COR-L47 (cell line): Measurements from ENCODE around the gene SPON1.
"Not testable (repeated sequence)": the region's sequence is repeated elsewhere in the genome, so short reads cannot be mapped to it uniquely, and the experiment has no call there.

Source experiments
- DNase-seq: peaks from one replicate; lab custom pipeline; 2025; lab: John Stamatoyannopoulos, UW

The SPON1 gene

GRCh38 chr11:14082338-14082737, 119.8 kb downstream of the SPON1 start:
- no peak for DNase-seq

DNA sequence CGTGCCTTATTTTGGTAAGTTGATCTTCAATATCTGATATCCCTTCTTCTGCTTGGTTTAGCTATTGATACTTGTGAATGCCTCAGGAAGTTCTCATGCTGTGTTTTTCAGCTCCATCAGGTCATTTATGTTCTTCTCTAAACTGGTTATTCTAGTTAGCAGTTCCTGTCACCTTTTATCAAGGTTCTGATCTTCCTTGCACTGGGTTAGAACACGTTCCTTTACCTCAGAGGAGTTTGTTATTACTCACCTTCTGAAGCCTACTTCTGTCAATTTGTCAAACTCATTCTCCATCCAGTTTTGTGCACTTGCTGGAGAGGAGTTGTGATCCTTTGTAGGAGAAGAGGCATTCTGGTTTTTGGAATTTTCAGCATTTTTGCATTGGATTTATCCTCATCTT, 126.3 kb downstream of the SPON1 start:
- DNase-seq: not testable (repeated sequence)

- DNase-seq: no peak
Measured at GRCh38 chr11:14089690-14090462, 127.4 kb downstream of the SPON1 start.

GRCh38 chr11:14090631-14091030, 128.1 kb downstream of the SPON1 start:
- not testable (repeated sequence) for DNase-seq

DNA sequence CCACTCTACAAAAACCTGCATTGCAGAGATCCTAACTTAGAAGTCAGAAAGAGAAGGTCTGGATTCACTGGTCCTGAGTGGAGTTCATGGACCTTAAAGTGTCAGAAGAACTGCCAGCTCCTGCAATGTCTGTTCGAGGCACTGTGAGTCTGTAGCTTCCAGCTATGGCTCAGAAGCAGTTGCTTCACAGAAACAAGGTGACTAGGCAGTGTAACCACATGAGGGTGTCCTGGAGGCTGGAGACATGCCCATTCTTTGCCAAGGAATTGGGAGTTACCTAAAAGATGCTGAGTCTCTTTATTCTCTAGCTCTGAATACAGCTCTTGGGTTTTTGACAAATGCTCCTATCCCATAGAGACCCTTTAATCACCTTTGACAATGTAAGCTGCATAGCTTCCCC, 130.5 kb downstream of the SPON1 start:
- DNase-seq: no peak

DNA sequence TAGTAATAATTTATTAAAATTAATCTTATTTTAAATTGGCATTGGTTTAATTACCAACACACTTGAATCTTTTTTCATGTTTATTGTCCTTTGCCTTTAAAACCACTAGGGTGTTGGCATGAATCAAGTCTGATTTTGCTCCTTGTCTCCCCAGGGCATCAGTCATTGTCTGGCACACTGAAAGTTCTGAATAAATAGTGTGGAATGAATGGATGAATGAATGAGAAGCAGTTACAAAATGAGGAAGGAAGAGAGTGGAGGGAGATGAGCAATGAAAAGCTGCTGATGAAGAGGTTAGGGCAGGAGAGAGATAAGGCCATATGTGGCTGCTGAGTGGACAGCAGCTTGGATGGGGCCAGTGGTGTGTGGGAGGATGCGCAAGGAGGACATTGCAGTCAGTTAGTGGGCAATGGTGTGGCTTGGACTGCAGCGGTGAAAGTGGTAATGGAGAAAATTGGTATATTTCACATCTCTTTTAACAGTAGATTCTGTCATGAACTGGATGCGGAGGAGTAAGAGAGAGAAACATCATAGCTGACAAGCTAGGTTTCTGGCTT, 132.0 kb downstream of the SPON1 start:
- DNase-seq: no peak

GRCh38 chr11:14095882-14096281, 133.4 kb downstream of the SPON1 start:
- DNase-seq: no peak

DNA sequence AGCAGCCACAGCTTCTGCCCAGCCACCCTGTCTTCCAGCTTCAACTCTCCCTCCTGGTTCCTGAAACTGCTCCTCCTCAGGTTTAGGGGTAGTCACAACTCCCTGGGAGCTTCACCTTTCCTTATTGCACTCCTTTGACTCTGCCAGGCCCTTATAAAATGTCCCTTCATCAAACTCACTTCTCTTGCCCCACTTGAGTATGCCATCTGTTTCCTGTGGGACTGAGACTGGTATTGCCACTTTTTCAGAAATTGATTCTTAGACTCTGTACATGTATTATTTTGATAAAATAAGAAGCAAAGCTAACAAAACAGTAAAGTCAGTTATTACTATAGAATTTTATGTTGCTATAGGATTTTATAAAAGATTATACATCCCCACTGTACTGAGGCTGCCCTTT, 134.1 kb downstream of the SPON1 start:
- DNase-seq: no peak

DNA sequence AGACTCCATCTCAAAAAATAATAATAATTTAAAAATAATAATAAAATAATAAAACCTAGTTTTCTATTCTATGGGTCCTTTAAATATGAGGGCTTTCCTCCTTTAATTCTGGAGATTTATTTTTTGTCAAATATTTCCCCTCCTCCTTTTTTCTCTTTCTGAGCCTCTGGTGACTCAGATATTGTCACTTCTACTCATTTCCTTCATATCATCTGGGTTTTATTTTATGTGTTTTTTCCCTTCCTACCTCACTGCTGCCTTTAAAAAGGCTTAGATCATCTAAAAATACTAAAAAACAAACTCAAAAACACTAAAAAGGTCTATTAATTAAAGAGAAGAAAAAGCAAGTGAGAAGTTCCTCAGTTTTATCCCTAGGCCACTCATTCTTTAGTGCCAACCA, 138.9 kb downstream of the SPON1 start:
- no peak for DNase-seq

DNA sequence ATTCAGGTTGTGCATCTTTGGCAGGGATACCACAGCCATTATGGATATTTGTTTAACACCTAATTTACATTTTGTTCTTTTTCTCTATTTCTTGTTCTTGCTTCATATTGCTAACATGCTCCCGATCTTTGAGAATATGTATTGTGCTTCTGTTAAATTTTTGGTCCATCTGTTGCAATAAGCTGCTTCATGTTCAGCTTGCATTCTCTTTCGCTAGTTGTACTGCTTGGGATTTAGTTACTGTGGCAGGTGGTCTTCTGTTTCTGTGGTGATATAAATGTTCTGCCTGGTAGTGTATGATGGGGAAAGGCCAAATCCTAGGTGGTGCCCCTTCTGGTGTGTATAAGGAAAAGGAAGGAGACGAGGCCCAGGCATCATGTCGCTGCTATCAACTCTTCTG, 140.2 kb downstream of the SPON1 start:
- DNase-seq: no peak

- no peak for DNase-seq
Measured at GRCh38 chr11:14105446-14105845, 142.9 kb downstream of the SPON1 start.

DNA sequence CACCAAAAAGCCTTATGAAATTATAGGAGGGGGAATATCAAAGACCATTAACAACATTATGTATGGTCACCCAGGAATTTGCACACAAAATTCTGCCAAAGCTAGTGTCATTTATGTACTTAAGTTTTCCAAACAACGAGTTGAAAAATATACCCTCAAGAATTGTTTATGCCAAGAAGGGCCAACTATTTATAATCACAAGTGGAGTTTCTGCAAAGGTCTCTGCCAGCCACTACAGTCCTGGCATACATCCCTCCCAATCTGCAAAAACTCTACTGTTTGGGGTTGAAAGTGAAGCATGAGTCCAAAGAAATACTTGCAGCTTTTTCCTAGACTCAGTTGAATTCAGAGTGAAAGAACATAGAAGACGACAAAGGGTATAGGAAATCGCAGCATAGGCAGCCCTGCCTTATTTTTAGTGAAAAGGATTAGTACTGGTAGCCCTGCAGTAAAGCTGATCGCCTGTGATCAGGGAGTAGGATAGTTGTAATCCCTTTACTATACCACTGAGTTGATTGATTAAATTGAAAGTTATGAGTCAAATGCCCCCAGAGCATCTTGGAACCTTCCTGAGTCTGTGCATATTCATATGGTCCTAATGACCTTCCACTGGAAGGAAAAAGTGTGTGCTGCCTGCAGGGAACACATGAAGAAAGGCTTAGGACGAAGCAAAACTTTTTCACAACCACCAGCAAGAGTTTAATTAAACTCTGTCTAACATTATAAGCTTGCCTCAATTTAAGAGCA, 144.0 kb downstream of the SPON1 start:
- no peak for DNase-seq

GRCh38 chr11:14107050-14107430, 144.5 kb downstream of the SPON1 start:
- DNase-seq: no peak

DNA sequence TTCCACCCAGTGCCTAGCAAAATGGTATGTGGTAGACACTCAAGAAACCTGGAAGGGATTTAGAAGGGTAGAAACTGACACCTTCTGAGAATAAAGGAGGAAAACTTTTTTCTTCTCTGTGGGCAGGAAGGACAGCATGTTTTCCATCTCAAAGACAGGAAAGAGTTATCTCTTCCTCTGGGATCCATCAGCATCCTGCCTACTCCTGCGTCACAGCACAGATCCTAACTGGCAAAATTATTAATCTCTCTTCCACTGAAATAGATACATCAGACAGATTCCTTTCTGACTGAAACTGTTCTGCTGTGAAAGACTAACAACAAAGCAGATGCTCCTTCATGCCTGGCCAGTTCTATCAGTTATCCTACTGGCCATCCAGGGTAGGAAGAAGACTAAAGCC, 147.2 kb downstream of the SPON1 start:
- DNase-seq: no peak

GRCh38 chr11:14110629-14111028, 148.1 kb downstream of the SPON1 start:
- no peak for DNase-seq

GRCh38 chr11:14111496-14111895, 149.0 kb downstream of the SPON1 start:
- DNase-seq: no peak

DNA sequence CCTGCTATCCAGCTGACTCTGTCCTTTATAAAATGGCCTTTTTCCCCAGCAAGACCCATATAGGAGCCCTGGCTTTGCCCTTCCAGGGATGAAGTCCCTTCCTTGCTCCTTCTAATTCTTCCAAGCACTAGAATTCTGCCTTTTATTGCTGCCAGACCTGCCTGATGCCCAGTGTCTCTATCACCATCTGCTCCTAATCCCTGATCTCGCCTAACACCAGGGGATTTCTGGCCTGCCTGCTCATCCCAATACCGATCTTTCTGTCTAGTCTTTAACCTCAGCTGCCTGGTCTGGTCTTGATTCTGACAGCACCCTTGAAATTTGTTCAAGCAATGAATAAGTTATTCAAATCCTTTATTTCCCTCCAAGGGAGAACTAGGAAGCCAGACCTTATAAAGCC, 150.2 kb downstream of the SPON1 start:
- DNase-seq: no peak

DNA sequence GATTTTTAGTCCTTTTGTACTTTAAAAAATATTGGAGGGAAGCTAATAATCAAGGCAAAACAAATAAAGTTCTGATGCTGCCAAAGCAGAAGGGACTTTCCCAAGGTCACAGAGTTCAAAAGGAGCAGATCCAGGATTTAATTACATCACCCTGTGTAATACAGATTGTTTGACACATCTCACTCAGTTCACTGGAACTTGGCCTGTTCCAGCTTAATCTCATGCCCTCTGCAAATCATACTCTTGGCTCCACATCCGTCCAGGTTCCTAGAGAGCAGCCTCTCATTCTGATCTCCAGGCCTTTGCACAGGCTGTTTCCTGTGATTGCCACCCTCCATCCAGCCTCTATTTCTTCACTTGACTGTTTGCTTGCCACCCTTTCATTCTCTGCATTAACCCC, 151.7 kb downstream of the SPON1 start:
- DNase-seq: no peak

DNA sequence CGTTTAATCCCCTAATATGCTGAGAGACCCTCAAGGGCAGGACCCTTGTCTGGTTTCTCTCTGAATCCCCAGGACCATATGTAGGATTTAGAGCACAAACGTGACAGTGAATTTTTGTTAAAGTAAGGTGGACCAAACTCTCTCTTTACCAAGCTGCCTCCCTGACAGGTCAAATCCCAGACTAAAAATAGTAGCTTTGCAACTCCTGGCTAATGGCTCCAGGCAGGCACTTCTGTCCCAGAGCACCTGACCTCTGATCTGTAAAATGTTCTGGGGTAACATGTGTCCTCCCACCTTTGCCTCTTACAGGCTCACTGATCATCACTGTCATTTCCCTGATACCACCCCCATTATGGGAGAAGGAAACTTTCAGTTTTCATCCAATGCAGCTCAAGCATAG, 152.3 kb downstream of the SPON1 start:
- DNase-seq: no peak

- DNase-seq: no peak
Measured at GRCh38 chr11:14117632-14118031, 155.1 kb downstream of the SPON1 start.

- DNase-seq: peak; percentile 60
Measured at GRCh38 chr11:14118072-14118471, 155.5 kb downstream of the SPON1 start.

DNA sequence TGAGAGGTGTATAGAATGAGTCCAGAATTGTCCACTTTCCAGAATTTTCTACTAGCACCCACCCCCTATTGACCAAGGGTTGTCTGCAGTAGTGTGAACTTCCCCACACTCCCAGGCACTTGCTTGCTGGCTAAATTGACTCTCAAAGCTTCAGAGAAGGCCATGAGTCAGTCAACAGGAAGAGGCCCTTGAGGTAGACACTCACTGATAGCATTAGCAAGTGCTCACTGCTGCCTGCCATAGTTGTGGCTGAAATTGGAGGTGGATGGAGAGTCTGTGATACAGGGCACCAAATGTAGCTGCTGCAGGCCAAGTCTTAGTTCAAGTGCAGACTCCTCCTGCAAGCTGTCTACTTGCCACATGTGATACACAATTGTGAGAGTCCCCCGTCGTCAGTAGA, 156.8 kb downstream of the SPON1 start:
- no peak for DNase-seq

DNA sequence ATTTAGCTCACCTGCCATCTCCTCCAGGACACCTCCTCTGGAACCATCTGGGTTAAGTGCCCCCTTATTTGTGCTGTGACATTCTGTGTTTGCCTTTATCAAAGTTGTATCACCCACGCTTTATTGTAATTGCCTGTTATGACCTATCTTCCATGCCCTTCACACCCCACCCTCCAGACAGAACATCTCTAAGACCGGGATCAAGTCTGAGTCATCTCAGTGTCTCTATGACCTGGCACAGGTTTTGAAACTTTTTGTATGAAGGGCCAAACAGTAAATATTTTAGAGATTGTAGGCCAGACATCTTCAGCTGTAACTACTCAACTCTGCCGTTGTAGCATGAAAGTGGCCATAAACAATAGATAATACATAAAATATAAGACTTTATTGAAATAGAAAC, 161.8 kb downstream of the SPON1 start:
- no peak for DNase-seq
